ENCODE data around the gene ZNF18. TPM values are rescaled to one million over a fixed set of nuclear protein-coding genes. Genes with fewer than 3 reads are reported as not detected.

The ZNF18 gene
- total and polyA plus RNA-seq, 2 donors (not counting 3 experiments of a cell fraction or from before 2014, with no cell fraction given) = 2.3 to 5.8 TPM

GRCh38 chr17:11981862-11982261, 15.4 kb downstream of the ZNF18 start:
- CTCF ChIA-PET = interaction anchor here (1.0 to 2.6 kb wide), 3 partner anchors 15 to 1353 kb away, joined by 3 to 16 read pairs (median 8); partner anchors contain the start of gene ZNF18

More at GRCh38 chr17:11981862-11982261, 15.4 kb downstream of the ZNF18 start:
- FAIRE-seq (no peak), DNase-seq (ENCODE audit: low read depth, low spot score) (no peak)
- Histone ChIP-seq H3K4me1 (ENCODE audit: control insufficient read depth, extremely low read depth, insufficient read depth, low read length) (no peaks in the 10 kb centered on the region), H3K4me3 (replicated peaks in 1 of 3; ENCODE audit: insufficient read depth in 1 of 3, low read depth in 1 of 3, low read length in 3 of 3) (no peak overlapping the region), H3K79me2 (ENCODE audit: control insufficient read depth, insufficient read depth, low read length) (no peaks in the 10 kb centered on the region), H3K9me1 (replicated peaks; ENCODE audit: control insufficient read depth, extremely low read depth, insufficient read depth, low read length) (no peaks in the 10 kb centered on the region), H3K27me3 (ENCODE audit: control insufficient read depth in 2 of 2, insufficient read depth in 2 of 2, low read length in 2 of 2) (no peaks in the 10 kb centered on the region), H3K36me3 (ENCODE audit: control insufficient read depth in 2 of 2, extremely low read depth in 1 of 2, insufficient read depth in 2 of 2, low read length in 2 of 2) (peaks cover 7 to 17% of the 10 kb centered on the region in 2 experiments), H3K4me2 (ENCODE audit: insufficient read depth, low read length) (no peak overlapping the region), H2AFZ (ENCODE audit: low read depth, low read length) (no peak overlapping the region), H3K27ac (ENCODE audit: insufficient read depth, low read depth, low read length) (no peak overlapping the region), H3K9me3 (replicated peaks; ENCODE audit: control insufficient read depth, insufficient read depth, low read length) (no peaks in the 10 kb centered on the region), H3K9ac (replicated peaks; ENCODE audit: extremely low read depth, insufficient read depth, low read length) (no peak overlapping the region), H4K20me1 (replicated peaks; ENCODE audit: control insufficient read depth, extremely low read depth, insufficient read depth, low read length) (no peaks in the 10 kb centered on the region)
- BruUV-seq (replicated peaks) = no TSS peak
- dilution Hi-C loops (cut with MboI; ENCODE audit: extremely low pct_ligation_motif_present, low sequenced_read_pairs) (no loop called here), intact Hi-C loops (cut with micrococcal nuclease) (loop anchor here (10.0 kb wide), 3 partner anchors 837 to 1337 kb away; partner anchors contain the start of gene TMEM220)
- POLR2A ChIA-PET = no interaction called here
- TF ChIP-seq MAX (IDR thresholded peaks at IDR 0.05; ENCODE audit: insufficient read depth, insufficient read length) (no peak), POLR2A (IDR thresholded peaks at IDR 0.05; ENCODE audit: low read depth, low read length) (no peak), JUN (IDR thresholded peaks at IDR 0.05; ENCODE audit: borderline replicate concordance, insufficient read depth, insufficient read length, low read depth) (no peak), FOS (IDR thresholded peaks at IDR 0.05; ENCODE audit: borderline replicate concordance, insufficient read depth, low read length) (no peak), POLR2AphosphoS5 (IDR thresholded peaks at IDR 0.05; ENCODE audit: insufficient read depth, low read depth, low read length) (no peak), MYC (IDR thresholded peaks at IDR 0.05; ENCODE audit: low read depth, low read length) (no peak), EZH2 (IDR thresholded peaks at IDR 0.05; ENCODE audit: borderline replicate concordance, low read depth, low read length, severe bottlenecking) (no peak), CTCF (IDR thresholded peaks at IDR 0.05; ENCODE audit: extremely low read depth in 1 of 2, insufficient read depth in 1 of 2, low read depth in 1 of 2, low read length in 2 of 2) (no peak), GATA2 (IDR thresholded peaks at IDR 0.05; ENCODE audit: insufficient read depth, insufficient read length, low read depth, low read length) (no peak)
